AG04450 (cell line): ENCODE measurements around the gene COL5A2. TPM values are rescaled to one million over a fixed set of nuclear protein-coding genes. Genes with fewer than 3 reads are reported as not detected.

Source experiments
- CTCF ChIA-PET: fragments of 300-600, 350-600 bp; formaldehyde crosslinking; extraction: SDS; loops from one replicate; lab custom pipeline; 2022; ENCODE audit warnings: antibody characterized with exemption, inconsistent platforms; lab: Charles Lee
- POLR2A ChIA-PET: fragments of 350-600 bp; formaldehyde crosslinking; extraction: SDS; loops from one replicate; lab custom pipeline; 2021; ENCODE audit warnings: antibody characterized with exemption, inconsistent platforms; lab: Yijun Ruan, JAX
- DNase-seq: peaks from one replicate; pipeline ENCODE4 v3.0.0-alpha.2; 2011; ENCODE audit warnings: low read depth, low spot score
- H3K27ac ChIP-seq: one replicate; pipeline ENCODE4 v1.5.1; 2012; ENCODE audit warnings: low read depth, low read length, control low read depth
- H3K27me3 ChIP-seq: one replicate; pipeline ENCODE4 v1.6.0; 2012; ENCODE audit warnings: low read length; ENCODE audit not compliant: control insufficient read depth, insufficient read depth
- H3K4me3 ChIP-seq: 2 replicates; pipeline ENCODE4 v1.5.1; 2011; ENCODE audit warnings: mild to moderate bottlenecking, low read depth, low read length, control low read depth
- H3K9me3 ChIP-seq: 2 replicates; pipeline ENCODE4 v1.5.1; 2012; ENCODE audit warnings: low read length; ENCODE audit not compliant: control insufficient read depth, insufficient read depth
- CTCF ChIP-seq: IDR thresholded peaks from 2 replicates; pipeline ENCODE4 v1.5.1; 2011; ENCODE audit warnings: low read depth, low read length, control low read depth, inconsistent platforms
- polyA plus RNA-seq: library from polyadenylated mRNA; depleted of rRNA; stranded (reverse); fragments of >200 nt; gene quantifications from 2 replicates; pipeline ENCODE4 v1.2.3, GENCODE V29; 2011

Gene COL5A2
- polyA plus RNA-seq, 1 experiment, result 305 TPM

DNA sequence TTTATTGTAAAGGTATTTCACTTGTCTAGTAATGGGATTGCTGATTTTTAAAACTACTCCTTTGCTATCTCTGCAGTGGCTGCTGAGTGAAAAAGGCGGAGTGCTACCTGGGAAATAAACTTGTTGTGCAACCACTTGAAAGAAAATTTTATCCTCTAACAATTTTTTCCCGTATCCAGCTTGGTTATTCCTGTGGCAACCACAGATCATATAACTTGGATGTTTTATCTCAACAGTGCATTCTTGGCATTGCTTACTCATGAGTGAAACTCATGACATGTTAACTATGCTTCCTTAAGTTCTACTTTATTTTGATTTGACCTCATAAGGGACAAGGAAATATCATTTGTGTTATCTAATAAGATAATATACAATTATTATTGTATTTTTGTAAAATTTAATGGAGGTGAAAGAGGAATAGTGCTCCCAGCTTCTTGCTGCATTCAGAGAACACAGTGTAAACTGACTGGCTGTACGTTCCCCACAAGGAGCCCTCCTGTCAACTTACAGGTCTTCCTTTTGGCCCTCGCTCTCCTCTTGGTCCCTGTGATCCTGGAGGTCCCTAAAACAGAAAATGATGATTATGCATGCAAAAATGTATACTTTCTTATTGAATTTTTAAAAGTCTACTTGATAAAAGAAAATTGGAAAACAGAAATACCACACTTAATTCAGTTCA is 82.7 kb downstream of the COL5A2 start:
- peak overlapping the region; percentile 65 for H3K27ac ChIP-seq
- DNase-seq, result peak; percentile 71
- ChIA-PET POLR2A (interaction anchor here (0.8 to 1.0 kb wide), 3 partner anchors 10 to 191 kb away, joined by 3 read pairs; no protein-coding TSS in a partner anchor), CTCF (no interaction called here)
- no peak overlapping the region for H3K4me3 ChIP-seq
- TF ChIP-seq CTCF, result no peak
- no peaks in the 10 kb centered on the region for H3K9me3 ChIP-seq
- H3K27me3 ChIP-seq, result no peaks in the 10 kb centered on the region

- ChIA-PET CTCF (interaction anchor here (0.7 to 3.7 kb wide), 20 partner anchors 12 to 572 kb away, joined by 3 to 26 read pairs (median 6); no protein-coding TSS in a partner anchor), POLR2A (interaction anchor here (0.7 to 0.8 kb wide), 2 partner anchors 43 to 191 kb away, joined by 3 read pairs; no protein-coding TSS in a partner anchor)
- Histone ChIP-seq H3K27me3 (no peaks in the 10 kb centered on the region), H3K27ac (no peak overlapping the region), H3K4me3 (no peak overlapping the region), H3K9me3 (no peaks in the 10 kb centered on the region)
- no peak for DNase-seq
- no peak for TF ChIP-seq CTCF
Measured at GRCh38 chr2:189095101-189095500, 84.5 kb downstream of the COL5A2 start.

DNA sequence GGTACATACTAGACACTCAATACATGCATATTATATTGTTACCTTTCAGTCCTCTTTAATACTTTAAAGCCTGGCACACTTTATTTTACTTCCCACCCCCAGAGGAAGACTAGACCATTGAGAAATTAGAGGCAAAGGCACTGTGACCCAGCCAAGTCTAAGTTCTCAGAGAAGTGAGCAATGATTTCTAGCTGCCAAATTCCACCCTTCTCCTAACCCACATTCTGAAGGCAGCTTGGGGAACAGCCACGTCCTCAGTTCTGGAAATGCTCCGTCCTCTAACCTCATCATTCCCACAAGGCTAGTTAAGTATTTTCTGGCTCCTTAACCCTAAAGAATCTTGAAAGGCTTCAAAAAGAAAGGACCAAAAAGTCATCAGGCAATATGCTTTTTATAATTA is 86.6 kb downstream of the COL5A2 start:
- DNase-seq, result no peak
- Histone ChIP-seq H3K27me3 (no peaks in the 10 kb centered on the region), H3K27ac (no peak overlapping the region), H3K9me3 (no peaks in the 10 kb centered on the region), H3K4me3 (no peak overlapping the region)
- CTCF ChIA-PET, result interaction anchor here (1.4 to 3.7 kb wide), 4 partner anchors 23 to 319 kb away, joined by 4 to 26 read pairs (median 17); no protein-coding TSS in a partner anchor
- no peak for TF ChIP-seq CTCF
- POLR2A ChIA-PET, result interaction anchor here (0.6 kb wide), 1 partner anchor 57 kb away, joined by 4 read pairs; no protein-coding TSS in a partner anchor

DNA sequence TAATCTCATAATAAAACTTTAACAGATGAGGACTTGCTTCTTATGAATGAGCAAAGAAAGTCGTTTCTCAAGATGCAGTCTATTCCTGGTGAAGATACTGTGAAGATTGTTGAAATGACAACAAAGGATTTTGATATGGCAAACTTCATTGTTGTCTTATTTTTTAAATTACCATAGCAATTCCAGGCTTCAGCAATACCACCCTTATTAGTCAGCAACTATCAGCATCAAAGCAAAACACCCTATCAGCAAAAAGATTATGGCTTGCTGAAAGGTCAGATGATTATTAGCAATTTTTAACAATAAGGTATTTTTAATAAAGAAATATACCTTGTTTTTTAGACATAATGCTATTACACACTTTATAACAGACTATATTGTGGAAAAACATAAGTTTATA is 88.3 kb downstream of the COL5A2 start:
- no peak for DNase-seq
- Histone ChIP-seq H3K27me3 (no peaks in the 10 kb centered on the region), H3K9me3 (no peaks in the 10 kb centered on the region), H3K4me3 (no peak overlapping the region), H3K27ac (no peak overlapping the region)
- TF ChIP-seq CTCF, result no peak
- ChIA-PET POLR2A (no interaction called here), CTCF (no interaction called here)

- Histone ChIP-seq H3K9me3 (no peaks in the 10 kb centered on the region), H3K27me3 (no peaks in the 10 kb centered on the region), H3K27ac (no peak overlapping the region), H3K4me3 (no peak overlapping the region)
- ChIA-PET CTCF (no interaction called here), POLR2A (no interaction called here)
- no peak for TF ChIP-seq CTCF
- no peak for DNase-seq
Measured at GRCh38 chr2:189088591-189089205, 90.9 kb downstream of the COL5A2 start.
